LHCN-M2 (cell line): ENCODE measurements around the gene ISX. TPM values are rescaled to one million over a fixed set of nuclear protein-coding genes. Genes with fewer than 3 reads are reported as not detected.
"Not testable (repeated sequence)": the region's sequence is repeated elsewhere in the genome, so short reads cannot be mapped to it uniquely, and the experiment has no call there.

ENCODE experiments used
- DNase-seq: peaks from one replicate; pipeline ENCODE4 v3.0.0-alpha.2; 2012; ENCODE audit warnings: low read depth
- polyA plus RNA-seq: library from polyadenylated mRNA; unstranded; fragments of >200 nt; gene quantifications from one replicate; pipeline ENCODE4 v1.2.1, GENCODE V29; 2012; ENCODE audit warnings: missing spikeins
- total RNA-seq: library from RNA; depleted of rRNA; stranded (reverse); fragments of >200 nt; gene quantifications from 2 replicates; pipeline ENCODE4 v1.2.3, GENCODE V29; 2014; rRNA removed

Gene ISX
- not detected in 2 replicates for total RNA-seq
- polyA plus RNA-seq: not detected

DNA sequence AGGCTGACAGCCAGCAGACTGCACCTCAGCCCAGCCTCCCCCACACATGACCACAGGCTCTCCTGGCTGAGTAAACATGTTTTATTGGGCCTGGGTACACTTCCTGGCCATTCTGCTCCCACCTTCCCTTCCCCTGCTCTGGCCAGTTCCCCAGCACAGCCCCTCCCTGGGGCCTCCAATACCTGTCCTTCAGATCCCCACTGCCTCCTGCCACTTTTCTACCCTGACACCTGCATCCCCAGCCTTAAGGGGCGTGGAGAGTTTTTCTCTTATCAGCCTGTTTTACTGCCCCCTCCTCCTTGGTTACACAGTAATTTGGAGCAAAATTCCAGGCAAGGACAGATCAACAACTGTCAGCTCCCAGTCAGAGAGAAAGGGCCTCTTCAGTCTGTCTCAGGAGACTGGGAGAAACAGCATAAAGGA lies at the start of gene ISX:
ISX (plus strand) TSS at position 363 of the 423 bp plus-strand sequence. CDS start 930 bp downstream, outside the sequence.
- no peak for DNase-seq

GRCh38 chr22:35016909-35017308 lies 49.0 kb upstream of the ISX start:
- DNase-seq: no peak

DNA sequence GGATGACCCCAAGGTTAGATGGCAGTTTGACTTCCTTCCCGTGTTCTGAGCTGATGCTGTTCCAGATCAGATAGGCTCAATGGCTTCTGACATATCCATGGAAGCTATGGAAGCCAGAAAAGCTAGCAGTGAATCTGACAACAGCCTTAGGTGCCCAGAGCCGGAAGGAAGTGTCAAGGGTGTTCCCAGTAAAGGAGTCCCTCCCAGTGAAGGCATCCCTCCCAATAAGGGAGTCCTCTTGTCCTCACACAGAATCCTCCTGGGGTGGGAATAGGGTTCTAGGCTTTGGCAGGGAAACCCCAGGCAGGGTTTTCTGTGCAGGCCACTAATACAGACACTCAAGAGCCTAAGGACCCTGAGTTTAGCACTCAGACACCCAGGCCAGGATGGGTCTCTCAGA lies 47.0 kb upstream of the ISX start:
- no peak for DNase-seq

DNA sequence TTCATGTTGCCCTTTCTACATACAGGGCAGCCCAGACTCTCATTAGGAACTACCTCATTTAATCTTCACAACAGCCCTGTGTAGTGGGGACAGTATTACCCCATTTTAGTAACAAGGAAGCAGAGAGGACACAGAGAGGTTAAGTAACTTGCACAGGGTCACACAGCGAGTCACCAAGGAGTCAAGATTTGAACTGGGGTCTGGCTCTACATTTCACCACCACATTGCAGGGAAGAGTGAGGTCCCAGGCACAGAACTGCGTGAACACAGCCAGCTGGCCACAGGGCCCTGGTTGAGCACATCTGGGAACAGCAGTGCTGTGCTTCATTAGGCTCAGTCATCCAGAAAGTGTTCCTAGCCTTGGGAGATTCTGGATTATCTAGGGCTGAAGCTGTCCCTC lies 45.4 kb upstream of the ISX start:
- DNase-seq: no peak

DNA sequence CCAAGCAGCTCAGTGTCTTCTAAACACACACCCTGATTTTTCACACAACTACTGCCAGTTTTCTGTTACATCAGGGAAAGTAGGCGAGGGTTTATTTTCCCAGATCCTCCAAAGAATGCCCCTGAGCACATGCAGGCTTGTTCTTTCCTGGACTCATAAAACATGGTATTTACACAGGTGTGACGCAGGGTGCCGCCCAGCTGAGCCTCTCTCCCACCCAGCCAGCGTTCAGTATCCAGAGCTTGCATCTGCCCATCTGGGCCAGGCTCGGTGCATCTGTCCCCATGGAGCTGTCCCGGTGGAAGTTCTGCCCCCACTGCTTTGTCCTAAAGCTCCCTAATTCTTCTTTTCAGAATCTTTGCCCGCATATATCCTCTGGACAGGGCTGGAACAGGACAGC lies 44.8 kb upstream of the ISX start:
- no peak for DNase-seq

DNA sequence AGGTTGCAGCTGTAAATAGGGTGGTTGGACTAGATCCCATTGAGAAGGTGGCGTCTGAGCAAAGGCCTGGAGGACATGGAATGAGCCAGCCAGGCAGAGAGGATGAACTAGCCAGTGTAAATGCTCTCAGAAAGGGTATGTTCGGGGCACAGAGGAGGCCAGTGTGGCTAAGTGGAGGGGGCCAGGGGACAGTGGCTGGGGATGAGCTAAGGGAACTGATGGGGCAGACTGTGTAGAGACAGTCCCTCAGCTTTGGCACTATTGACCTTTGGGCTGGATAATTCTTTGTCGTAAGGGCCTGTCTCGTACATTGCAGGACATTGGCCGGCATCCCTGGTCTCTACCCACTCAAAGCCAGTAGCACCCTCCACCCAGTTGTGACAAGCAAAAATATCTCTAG lies 43.7 kb upstream of the ISX start:
- DNase-seq: no peak

DNA sequence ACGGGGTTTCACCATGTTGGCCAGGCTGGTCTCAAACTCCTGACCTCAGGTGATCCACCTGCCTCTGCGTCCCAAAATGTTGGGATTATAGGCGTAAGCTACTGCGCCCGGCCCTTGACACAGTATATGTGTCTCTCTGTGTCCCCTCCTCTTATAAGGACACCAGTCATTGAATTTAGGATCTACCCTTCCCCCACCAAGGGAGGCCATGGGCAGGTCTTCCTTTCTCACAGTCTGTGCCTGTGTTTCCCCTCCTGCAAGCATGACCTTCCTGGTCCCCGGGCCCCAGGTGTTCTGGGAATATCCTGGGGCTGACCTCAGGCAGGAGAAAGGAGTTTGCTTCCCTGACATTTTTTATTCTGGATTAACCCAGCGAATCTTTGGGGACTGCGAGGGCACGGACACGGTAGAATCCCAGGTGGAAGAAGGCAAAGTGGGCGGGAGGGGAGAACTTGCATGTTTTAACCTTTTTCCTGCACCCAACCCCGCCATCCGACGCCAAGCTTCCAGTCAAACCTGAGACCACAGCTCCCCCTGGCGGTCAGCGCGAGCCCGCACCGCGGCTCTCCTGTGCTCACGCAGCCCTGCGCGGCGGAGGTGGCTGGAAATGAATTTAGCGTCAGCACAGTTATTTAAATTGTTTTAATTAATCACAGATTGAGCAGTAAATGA lies 42.1 kb upstream of the ISX start:
- DNase-seq: no peak

GRCh38 chr22:35024364-35024692 lies 41.6 kb upstream of the ISX start:
- DNase-seq: no peak

DNA sequence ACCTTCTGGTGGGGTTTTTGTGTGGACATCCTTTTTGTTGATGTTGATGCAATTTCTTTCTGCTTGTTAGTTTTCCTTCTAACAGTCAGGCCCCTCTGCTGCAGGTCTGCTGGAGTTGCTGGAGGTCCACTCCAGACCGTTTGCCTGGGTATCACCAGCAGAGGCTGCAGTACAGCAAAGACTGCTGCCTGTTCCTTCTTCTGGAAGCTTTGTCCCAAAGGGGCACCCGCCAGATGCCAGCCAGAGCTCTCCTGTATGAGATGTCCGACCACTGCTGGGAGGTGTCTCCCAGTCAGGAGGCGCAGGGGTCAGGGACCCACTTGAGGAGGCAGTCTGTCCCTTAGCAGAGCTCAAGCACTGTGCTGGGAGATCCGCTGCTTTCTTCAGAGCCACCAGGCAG lies 35.8 kb upstream of the ISX start:
- DNase-seq: not testable (repeated sequence)

- DNase-seq: no peak
These were observed 33.4 kb upstream of the ISX start for GRCh38 chr22:35032571-35032970.

GRCh38 chr22:35033635-35034296 lies 32.2 kb upstream of the ISX start:
- DNase-seq: no peak

GRCh38 chr22:35034963-35035362 lies 31.0 kb upstream of the ISX start:
- DNase-seq: no peak

DNA sequence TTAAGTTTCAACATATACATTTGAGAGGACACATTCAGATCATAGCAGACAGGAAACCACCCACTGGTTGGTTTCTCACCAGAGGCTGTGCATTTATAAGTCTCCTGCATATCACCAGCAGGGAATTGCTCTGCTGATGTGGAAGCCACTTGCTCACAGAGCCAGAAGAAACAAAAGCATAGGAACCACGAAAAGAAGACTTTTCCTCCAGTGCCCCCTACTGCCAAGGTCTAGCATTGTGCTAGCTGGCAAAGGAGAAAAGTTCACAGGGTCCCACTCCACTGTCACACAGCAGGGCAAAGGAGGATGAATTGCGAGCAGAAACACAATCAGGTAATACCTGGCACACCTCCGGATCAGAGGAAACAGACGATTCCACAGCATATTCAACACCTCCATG lies 28.9 kb upstream of the ISX start:
- no peak for DNase-seq

DNA sequence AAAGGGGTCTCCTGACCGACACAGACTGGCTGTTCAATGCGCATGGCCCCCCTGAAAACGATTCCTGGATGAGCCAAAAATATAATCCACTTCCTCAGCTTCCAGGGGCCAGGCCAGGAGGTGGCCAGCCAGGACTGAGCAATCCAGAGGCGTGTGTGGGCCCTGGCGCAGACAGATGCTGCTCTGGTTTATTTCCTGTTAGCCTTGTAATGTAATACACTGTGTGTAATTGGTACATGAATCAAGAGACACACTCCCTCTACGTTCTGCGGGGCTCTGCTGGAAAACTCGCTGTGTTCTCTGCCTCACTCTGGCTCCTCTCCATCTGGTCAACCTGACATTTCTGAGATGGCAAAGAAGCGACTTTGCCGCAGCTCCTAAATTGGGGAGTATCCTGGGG lies 26.3 kb upstream of the ISX start:
- no peak for DNase-seq

DNA sequence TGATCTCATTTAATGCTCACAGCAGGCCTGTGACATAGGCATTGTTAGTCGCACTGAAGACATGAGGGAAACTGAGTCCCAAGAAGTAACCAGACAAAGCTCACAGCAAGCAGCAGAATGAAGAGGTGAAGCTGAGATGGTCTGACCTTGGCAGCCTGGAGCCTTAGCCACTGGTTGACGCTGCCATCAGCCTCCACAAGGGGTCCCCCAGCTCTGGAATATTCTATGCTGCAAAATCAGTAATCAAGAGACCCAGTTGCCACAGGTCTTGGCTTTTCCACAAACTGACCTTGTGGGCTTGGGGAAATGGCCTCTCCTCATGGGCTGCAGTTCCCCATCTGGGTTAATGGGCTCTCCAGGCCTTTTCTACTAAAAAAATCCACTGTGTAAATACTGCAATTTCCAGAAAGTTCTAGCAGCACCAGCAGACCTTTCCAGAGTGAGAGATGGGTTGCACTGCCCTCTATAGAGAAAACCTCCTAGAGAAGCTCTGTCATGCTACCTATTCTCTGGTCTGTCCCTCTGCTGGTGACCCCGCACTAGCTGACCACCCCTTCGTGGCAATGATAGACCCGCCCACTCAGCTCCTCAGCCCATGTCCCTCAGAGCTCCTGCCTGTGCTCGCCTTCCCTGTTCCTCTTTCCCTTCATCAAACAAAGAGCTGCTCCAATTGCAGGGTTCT lies 22.6 kb upstream of the ISX start:
- DNase-seq: no peak

- no peak for DNase-seq
These were observed 22.0 kb upstream of the ISX start for GRCh38 chr22:35043934-35044319.

DNA sequence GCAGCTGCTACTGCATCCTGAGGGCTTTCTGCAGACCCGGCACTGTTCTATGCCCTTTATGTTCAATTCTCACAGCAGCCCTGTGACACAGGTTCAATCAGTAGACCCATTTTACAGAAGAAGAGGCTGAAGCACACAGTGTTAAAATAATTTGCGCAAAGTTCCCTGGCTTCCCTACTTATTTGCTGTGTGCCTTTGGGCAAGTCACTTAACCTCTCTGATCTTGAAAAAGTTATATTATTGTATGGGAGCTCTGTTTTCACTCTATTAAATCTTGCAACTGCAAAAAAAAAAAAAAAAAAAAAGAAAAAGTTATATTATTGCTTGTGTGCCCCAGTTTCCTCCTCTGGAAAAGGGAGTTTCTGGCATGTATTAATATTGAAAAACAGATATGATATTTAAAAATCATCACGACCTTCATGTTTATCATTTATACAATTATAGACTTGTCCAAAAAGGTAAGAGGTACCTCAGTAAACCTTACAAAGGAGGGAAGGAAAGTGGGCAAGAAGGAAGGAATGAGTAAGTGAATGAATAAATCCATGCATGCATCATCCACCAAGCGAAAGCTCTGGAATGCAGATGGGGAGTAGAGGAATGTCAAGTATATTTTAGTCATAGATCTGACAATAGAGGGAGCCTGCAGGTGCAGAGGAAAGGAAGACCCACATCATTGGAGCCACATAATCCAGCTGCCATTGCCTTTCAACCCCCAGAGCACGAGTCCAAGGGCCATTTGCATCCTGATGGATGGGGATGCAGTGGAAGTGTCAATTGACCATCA lies 21.2 kb upstream of the ISX start:
- no peak for DNase-seq

DNA sequence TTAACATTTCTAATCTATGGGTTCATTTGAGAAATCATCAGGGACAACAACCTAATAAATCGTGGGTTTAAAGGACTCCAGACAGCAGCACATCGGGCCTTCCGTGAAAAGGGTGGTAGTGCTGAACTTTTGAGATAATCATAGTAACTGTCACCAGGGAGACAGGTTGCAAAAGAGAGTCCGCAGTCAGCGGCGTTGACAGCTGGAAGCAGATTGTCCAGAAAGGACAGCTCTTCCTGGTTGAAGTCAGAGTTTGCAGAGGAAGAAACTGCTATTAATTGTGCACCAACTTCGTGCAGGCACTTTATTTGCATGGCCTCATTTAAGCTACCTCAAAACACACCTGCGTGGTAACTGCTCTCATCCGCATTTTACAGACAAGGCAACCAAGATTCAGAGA lies 20.5 kb upstream of the ISX start:
- no peak for DNase-seq

- no peak for DNase-seq
These were observed 19.1 kb upstream of the ISX start for GRCh38 chr22:35046744-35047462.

DNA sequence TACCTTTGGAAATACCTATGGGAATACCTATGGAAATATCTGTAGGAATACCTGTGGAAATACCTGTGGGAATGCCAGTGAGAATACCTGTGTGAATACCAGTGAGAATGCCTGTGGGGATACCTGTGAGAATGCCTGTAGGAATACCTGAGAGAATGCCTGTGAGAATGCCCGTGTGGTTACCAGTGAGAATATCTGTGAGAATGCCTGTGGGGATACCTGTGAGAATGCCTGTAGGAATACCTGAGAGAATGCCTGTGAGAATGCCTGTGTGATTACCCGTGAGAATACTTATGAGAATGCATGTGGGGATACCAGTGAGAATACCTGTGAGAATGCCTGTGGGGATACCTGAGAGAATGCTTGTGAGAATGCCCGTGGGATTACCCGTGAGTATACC lies 15.9 kb upstream of the ISX start:
- not testable (repeated sequence) for DNase-seq

DNA sequence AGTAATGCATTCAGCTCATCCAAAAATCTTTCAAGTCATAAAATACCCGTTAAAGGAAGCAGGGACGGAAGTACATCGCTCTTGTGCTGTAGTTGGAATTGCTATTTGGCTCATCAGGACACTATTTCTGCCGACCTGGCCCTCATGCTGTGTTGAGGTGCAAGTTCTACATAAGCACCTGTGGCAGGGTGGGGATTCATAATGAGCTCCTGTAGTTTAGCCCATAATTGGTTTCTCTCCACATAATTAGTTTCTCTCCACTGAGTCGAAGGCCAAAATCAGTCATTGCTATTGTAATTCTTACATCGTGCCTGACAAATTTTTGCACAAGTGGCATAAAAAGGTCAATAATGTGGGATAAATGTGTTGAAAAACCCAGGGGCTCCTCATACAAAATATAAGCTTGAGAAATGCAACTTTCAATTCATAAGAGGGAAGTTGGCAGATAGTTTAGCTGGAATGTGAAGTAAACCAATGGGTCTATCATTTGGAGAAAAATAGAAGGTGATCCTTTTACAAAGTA lies 14.9 kb upstream of the ISX start:
- DNase-seq: no peak
